ENCODE measurements around the gene TEX10. TPM values are rescaled to one million over a fixed set of nuclear protein-coding genes. Genes with fewer than 3 reads are reported as not detected.

Gene TEX10
- total and polyA plus RNA-seq, 2 of the 4 experiments (the other 2 are of a cell fraction) = 16.2 to 43.9 TPM

- Histone ChIP-seq H3K4me1 (ENCODE audit: control insufficient read depth, insufficient read depth, low read length) (peaks cover 2% of the 10 kb centered on the region; the same call in 1 of the 2 replicates), H3K27me3 (ENCODE audit: control insufficient read depth, insufficient read depth, low read length) (no peaks in the 10 kb centered on the region), H3K9ac (ENCODE audit: low read depth, low read length) (no peak overlapping the region), H3K9me1 (ENCODE audit: insufficient read depth, low read length) (peaks cover 6% of the 10 kb centered on the region), H3K4me3 (ENCODE audit: insufficient read depth, low read depth, low read length) (no peak overlapping the region), H4K8ac (ENCODE audit: low read depth in 2 of 2, low read length in 2 of 2) (no peak overlapping the region), H3K4ac (ENCODE audit: low read depth, low read length) (no peak overlapping the region), H2BK15ac (ENCODE audit: low read depth, low read length) (no peak overlapping the region), H2AFZ (replicated peaks; ENCODE audit: low read length, poor library complexity) (no peak overlapping the region), H2AK9ac (replicated peaks; ENCODE audit: low read depth, low read length, poor library complexity) (no peak overlapping the region), H2BK20ac (ENCODE audit: low read depth, low read length) (no peak overlapping the region), H3K36me3 (ENCODE audit: control insufficient read depth, insufficient read depth, low read length) (peaks cover 9% of the 10 kb centered on the region), H3K9me3 (ENCODE audit: control insufficient read depth, insufficient read depth, low read length) (no peaks in the 10 kb centered on the region), H3K4me2 (ENCODE audit: low read depth, low read length) (no peak overlapping the region), H3K18ac (ENCODE audit: low read depth, low read length) (no peak overlapping the region), H4K5ac (ENCODE audit: low read depth, low read length) (no peak overlapping the region), H2BK120ac (ENCODE audit: low read depth, low read length) (no peak overlapping the region), H3K23ac (ENCODE audit: low read depth, low read length) (no peak overlapping the region), H2BK5ac (ENCODE audit: low read depth, low read length, poor library complexity, severe bottlenecking) (no peak overlapping the region), H3K14ac (replicated peaks; ENCODE audit: low read depth, low read length) (no peak overlapping the region), H4K91ac (ENCODE audit: insufficient read depth, low read depth, low read length) (no peak overlapping the region), H2AK5ac (ENCODE audit: low read depth, low read length) (no peak overlapping the region), H4K20me1 (ENCODE audit: insufficient read depth, low read length) (peaks cover 13% of the 10 kb centered on the region), H3K56ac (ENCODE audit: extremely low read depth, insufficient read depth, low read length) (no peak overlapping the region), H3K79me1 (ENCODE audit: low read depth in 1 of 2, low read length in 2 of 2) (peaks cover 8 to 51% of the 10 kb centered on the region in 2 experiments; a peak in 2 of 4 replicates), H3K27ac (ENCODE audit: insufficient read depth, low read length) (no peak overlapping the region)
- POLR2A ChIA-PET (ENCODE audit: unreplicated experiment) = no interaction called here
- WGBS, 2 experiments (ENCODE audit: extremely low coverage in 2 of 2, insufficient read length in 1 of 2) = 100% methylated on average over 2 of the region's 3 CpGs; no CpG with 5 or more reads in 1 of the 2 experiments
- DNase-seq = no peak
- dilution Hi-C loops (cut with HindIII; ENCODE audit: low sequenced_read_pairs, unreplicated experiment) (no loop called here), intact Hi-C loops (cut with micrococcal nuclease) (no loop called here), in situ Hi-C loops (cut with MboI; ENCODE audit: low sequenced_read_pairs) (loop anchor here (10.0 kb wide), 1 partner anchor 243 kb away; no protein-coding TSS in a partner anchor)
- ATAC-seq (ENCODE audit: low read depth) = no peak
- CTCF ChIA-PET = no interaction called here
- BruUV-seq (replicated peaks) = no TSS peak
- no peak for TF ChIP-seq CEBPB (IDR thresholded peaks at IDR 0.05; ENCODE audit: low read depth, low read length)
- no peak for TF ChIP-seq MAZ (IDR thresholded peaks at IDR 0.05; ENCODE audit: borderline replicate concordance, low read depth, low read length)
- TF ChIP-seq SMC3 (IDR thresholded peaks at IDR 0.05; ENCODE audit: low read depth, low read length) = no peak
- TF ChIP-seq BHLHE40 (IDR thresholded peaks at IDR 0.05; ENCODE audit: low read depth, low read length) = no peak
- no peak for TF ChIP-seq RFX5 (IDR thresholded peaks at IDR 0.05; ENCODE audit: low read depth, low read length)
- no peak for TF ChIP-seq FOS (IDR thresholded peaks at IDR 0.05; ENCODE audit: low read depth, low read length)
- no peak for TF ChIP-seq CHD1 (IDR thresholded peaks at IDR 0.05; ENCODE audit: low read depth, low read length)
- no peak for TF ChIP-seq MXI1 (IDR thresholded peaks at IDR 0.05; ENCODE audit: borderline replicate concordance, low read depth, low read length)
- no peak for TF ChIP-seq NFE2L2 (IDR thresholded peaks at IDR 0.05; ENCODE audit: low read depth, low read length)
- no peak for TF ChIP-seq ELK1 (IDR thresholded peaks at IDR 0.05; ENCODE audit: borderline replicate concordance, low read depth, low read length)
- no peak for TF ChIP-seq POLR2A (IDR thresholded peaks at IDR 0.05; ENCODE audit: low read depth, low read length)
- TF ChIP-seq USF2 (IDR thresholded peaks at IDR 0.05; ENCODE audit: low read depth, low read length) = no peak
- TF ChIP-seq RAD21 (IDR thresholded peaks at IDR 0.05; ENCODE audit: low read length) = no peak
- no peak for TF ChIP-seq MAFK (IDR thresholded peaks at IDR 0.05; ENCODE audit: low read depth, low read length)
- no peak for TF ChIP-seq RCOR1 (IDR thresholded peaks at IDR 0.05; ENCODE audit: insufficient replicate concordance, low read length)
- TF ChIP-seq CTCF (conservative IDR thresholded peaks at IDR 0.05; ENCODE audit: low read depth, low read length) = no peak
Measured at GRCh38 chr9:100341889-100342288, 10.9 kb downstream of the TEX10 start.

Data from IMR-90 (cell line).